ENCODE results near the gene CDC42BPG.

Gene CDC42BPG

GRCh38 chr11:64803846-64804345, 40.6 kb downstream of the CDC42BPG start:
- H3K4me3 Mint-ChIP-seq, result peak overlapping the region; percentile 86
- peak overlapping the region; percentile 89 for H3K27ac Mint-ChIP-seq
- no peak for ATAC-seq
- peaks cover 29% of the 10 kb centered on the region for H3K4me1 Mint-ChIP-seq
- H3K27me3 Mint-ChIP-seq, result no peaks in the 10 kb centered on the region
- no peaks in the 10 kb centered on the region for H3K9me3 Mint-ChIP-seq
- no peak for DNase-seq
- peaks cover 12% of the 10 kb centered on the region for H3K36me3 Mint-ChIP-seq (ENCODE audit: low read depth)

GRCh38 chr11:64803158-64803845, 41.2 kb downstream of the CDC42BPG start, which contains the start of gene MAP4K2:
MAP4K2 (minus strand) TSS chr11:64803214; CDS start chr11:64803149, 65 bp downstream.
- Mint-ChIP-seq H3K4me3 (peak within 1 kb of the TSS; percentile 86), H3K9me3 (no peaks in the 10 kb centered on the region), H3K27me3 (no peaks in the 10 kb centered on the region), H3K4me1 (peaks cover 30% of the 10 kb centered on the region), H3K27ac (peak within 1 kb of the TSS; percentile 89), H3K36me3 (ENCODE audit: low read depth) (peaks cover 13% of the 10 kb centered on the region)
- peak; percentile 88 for DNase-seq
- ATAC-seq, result peak; percentile 83

GRCh38 chr11:64802370-64803157, 41.9 kb downstream of the CDC42BPG start:
- Mint-ChIP-seq H3K27ac (peak overlapping the region; percentile 71), H3K4me3 (peak overlapping the region; percentile 83), H3K9me3 (no peaks in the 10 kb centered on the region), H3K36me3 (ENCODE audit: low read depth) (peaks cover 11% of the 10 kb centered on the region), H3K27me3 (no peaks in the 10 kb centered on the region), H3K4me1 (peaks cover 27% of the 10 kb centered on the region)
- peak; percentile 61 for DNase-seq
- ATAC-seq, result peak; percentile 8

GRCh38 chr11:64801561-64802369, 42.7 kb downstream of the CDC42BPG start:
- Mint-ChIP-seq H3K4me3 (peak overlapping the region; percentile 83), H3K27me3 (no peaks in the 10 kb centered on the region), H3K4me1 (peaks cover 27% of the 10 kb centered on the region), H3K9me3 (no peaks in the 10 kb centered on the region), H3K36me3 (ENCODE audit: low read depth) (peaks cover 11% of the 10 kb centered on the region), H3K27ac (peak overlapping the region; percentile 71)
- DNase-seq (no peak), ATAC-seq (no peak)

GRCh38 chr11:64801158-64801464, 43.3 kb downstream of the CDC42BPG start:
- DNase-seq (no peak), ATAC-seq (no peak)
- Mint-ChIP-seq H3K36me3 (ENCODE audit: low read depth) (peaks cover 12% of the 10 kb centered on the region), H3K9me3 (no peaks in the 10 kb centered on the region), H3K4me3 (peak overlapping the region; percentile 83), H3K27ac (peak overlapping the region; percentile 71), H3K4me1 (peaks cover 29% of the 10 kb centered on the region), H3K27me3 (no peaks in the 10 kb centered on the region)

- H3K4me1 Mint-ChIP-seq, result peaks cover 29% of the 10 kb centered on the region
- no peaks in the 10 kb centered on the region for H3K9me3 Mint-ChIP-seq
- H3K27me3 Mint-ChIP-seq, result no peaks in the 10 kb centered on the region
- ATAC-seq (no peak), DNase-seq (no peak)
- no peak overlapping the region for H3K4me3 Mint-ChIP-seq
- H3K36me3 Mint-ChIP-seq (ENCODE audit: low read depth), result peaks cover 10% of the 10 kb centered on the region
- H3K27ac Mint-ChIP-seq, result no peak overlapping the region
Observed at GRCh38 chr11:64800303-64801157, 43.9 kb downstream of the CDC42BPG start.

- no peaks in the 10 kb centered on the region for H3K27me3 Mint-ChIP-seq
- no peak overlapping the region for H3K27ac Mint-ChIP-seq
- DNase-seq, result no peak
- no peak for ATAC-seq
- H3K4me1 Mint-ChIP-seq, result peaks cover 32% of the 10 kb centered on the region
- peaks cover 10% of the 10 kb centered on the region for H3K36me3 Mint-ChIP-seq (ENCODE audit: low read depth)
- H3K9me3 Mint-ChIP-seq, result no peaks in the 10 kb centered on the region
- no peak overlapping the region for H3K4me3 Mint-ChIP-seq
Observed at GRCh38 chr11:64799623-64800302, 44.7 kb downstream of the CDC42BPG start.

GRCh38 chr11:64799256-64799622, 45.2 kb downstream of the CDC42BPG start:
- H3K4me3 Mint-ChIP-seq, result no peak overlapping the region
- H3K4me1 Mint-ChIP-seq, result peaks cover 34% of the 10 kb centered on the region
- no peak overlapping the region for H3K27ac Mint-ChIP-seq
- ATAC-seq, result no peak
- no peak for DNase-seq
- no peaks in the 10 kb centered on the region for H3K9me3 Mint-ChIP-seq
- H3K27me3 Mint-ChIP-seq, result no peaks in the 10 kb centered on the region
- peaks cover 10% of the 10 kb centered on the region for H3K36me3 Mint-ChIP-seq (ENCODE audit: low read depth)

GRCh38 chr11:64796757-64797541, 47.5 kb downstream of the CDC42BPG start:
- DNase-seq (no peak), ATAC-seq (no peak)
- H3K4me3 Mint-ChIP-seq, result no peak overlapping the region
- H3K27me3 Mint-ChIP-seq, result no peaks in the 10 kb centered on the region
- no peaks in the 10 kb centered on the region for H3K9me3 Mint-ChIP-seq
- no peak overlapping the region for H3K27ac Mint-ChIP-seq
- peaks cover 8% of the 10 kb centered on the region for H3K36me3 Mint-ChIP-seq (ENCODE audit: low read depth)
- H3K4me1 Mint-ChIP-seq, result peaks cover 26% of the 10 kb centered on the region

- no peak for ATAC-seq
- Mint-ChIP-seq H3K4me3 (no peak overlapping the region), H3K9me3 (no peaks in the 10 kb centered on the region), H3K27ac (no peak overlapping the region), H3K4me1 (peaks cover 22% of the 10 kb centered on the region), H3K27me3 (no peaks in the 10 kb centered on the region), H3K36me3 (ENCODE audit: low read depth) (peaks cover 8% of the 10 kb centered on the region)
- no peak for DNase-seq
Observed at GRCh38 chr11:64796047-64796756, 48.3 kb downstream of the CDC42BPG start.

GRCh38 chr11:64794526-64794925, 49.9 kb downstream of the CDC42BPG start:
- peaks cover 17% of the 10 kb centered on the region for H3K4me1 Mint-ChIP-seq
- peaks cover 6% of the 10 kb centered on the region for H3K36me3 Mint-ChIP-seq (ENCODE audit: low read depth)
- H3K27me3 Mint-ChIP-seq, result no peaks in the 10 kb centered on the region
- H3K27ac Mint-ChIP-seq, result no peak overlapping the region
- DNase-seq (no peak), ATAC-seq (no peak)
- no peak overlapping the region for H3K4me3 Mint-ChIP-seq
- H3K9me3 Mint-ChIP-seq, result no peaks in the 10 kb centered on the region

GRCh38 chr11:64793271-64794160, 50.9 kb downstream of the CDC42BPG start:
- Mint-ChIP-seq H3K27me3 (no peaks in the 10 kb centered on the region), H3K4me3 (no peak overlapping the region), H3K27ac (peak overlapping the region; percentile 56), H3K36me3 (ENCODE audit: low read depth) (peaks cover 1% of the 10 kb centered on the region), H3K4me1 (peaks cover 12% of the 10 kb centered on the region), H3K9me3 (no peaks in the 10 kb centered on the region)
- ATAC-seq (no peak), DNase-seq (no peak)
